NCI-H2227 treated with DMSO at 0.1 percent for 48 hours (cell line): ENCODE data around the gene CAMSAP1.

Experiments used
- DNase-seq: peaks from one replicate; lab custom pipeline; 2025; lab: John Stamatoyannopoulos, UW

CAMSAP1 gene

DNA sequence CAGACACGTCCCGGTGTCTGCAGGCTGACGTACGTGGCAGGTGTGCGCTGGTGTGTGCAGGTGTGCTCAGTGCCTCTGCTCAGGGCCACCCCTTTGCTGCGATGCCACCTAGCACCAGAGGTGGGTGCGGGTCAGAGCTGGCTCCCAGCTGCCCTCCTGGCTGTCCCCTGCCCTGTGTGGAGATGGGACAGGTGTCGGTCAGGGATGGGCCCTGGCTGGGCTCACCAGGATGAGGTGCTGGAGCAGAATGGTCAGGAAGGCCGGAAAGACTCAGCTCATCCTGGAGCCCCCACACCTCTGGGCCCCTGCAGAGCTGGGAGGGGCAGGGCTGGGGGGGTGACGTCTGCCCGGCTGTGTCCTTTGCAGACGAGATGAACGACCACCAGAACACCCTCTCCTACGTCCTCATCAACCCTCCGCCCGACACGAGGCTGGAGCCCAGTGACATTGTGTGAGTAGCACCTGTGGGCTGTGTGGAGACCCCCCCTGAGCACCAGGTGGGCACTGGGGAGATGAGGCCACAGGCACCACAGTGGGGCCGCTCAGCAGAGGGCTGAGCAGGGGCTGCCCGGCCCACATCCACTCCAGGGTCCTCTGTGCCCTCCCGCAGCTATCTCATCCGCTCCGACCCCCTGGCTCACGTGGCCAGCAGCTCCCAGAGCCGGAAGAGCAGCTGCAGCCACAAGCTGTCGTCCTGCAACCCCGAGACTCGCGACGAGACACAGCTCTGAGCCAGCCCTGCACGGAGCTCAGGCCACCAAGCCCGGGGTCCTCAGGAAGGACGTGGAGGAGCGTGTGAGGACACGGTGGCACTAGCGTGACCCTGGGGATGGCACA is 115.7 kb downstream of the CAMSAP1 start:
- no peak for DNase-seq

DNA sequence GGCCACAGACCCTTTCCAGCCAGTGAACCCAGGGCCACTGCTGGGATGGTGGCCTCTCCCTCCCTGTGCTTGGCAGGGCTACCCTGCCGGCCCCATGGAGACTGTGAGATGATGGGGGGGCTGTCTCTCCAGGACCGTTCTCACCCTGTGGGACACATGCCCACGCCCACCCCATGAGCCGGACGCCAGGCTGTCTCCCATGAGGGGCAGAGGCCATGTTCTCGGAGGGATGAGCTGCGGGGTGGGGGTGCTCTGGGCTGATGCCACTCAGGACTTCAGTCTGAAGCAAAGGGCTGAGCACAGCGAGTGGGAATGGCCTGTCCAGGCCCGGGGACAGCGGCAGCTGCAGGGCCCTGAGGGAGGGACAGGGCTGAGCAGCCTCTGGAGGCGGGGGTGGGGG is 116.5 kb downstream of the CAMSAP1 start:
- DNase-seq = no peak

DNA sequence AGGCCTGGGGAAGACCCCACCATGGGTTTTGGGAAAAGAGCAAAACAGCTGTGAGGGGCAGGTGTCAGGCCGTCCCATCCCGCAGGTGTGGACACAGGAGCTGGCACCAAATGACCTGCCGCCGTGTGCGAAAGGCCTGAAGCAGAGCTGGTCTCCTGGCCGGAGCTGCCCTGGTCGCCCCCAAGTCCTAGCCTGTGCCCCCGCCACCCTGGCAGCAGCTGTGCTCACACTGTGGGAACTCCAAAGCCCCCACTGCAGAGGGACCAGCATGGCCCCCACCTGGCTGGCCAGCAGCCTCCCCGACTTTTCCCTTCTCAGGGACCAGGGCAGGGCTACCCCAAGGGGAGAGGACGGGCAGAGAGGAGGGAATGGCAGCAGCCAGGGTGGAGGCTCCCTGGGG is 117.0 kb downstream of the CAMSAP1 start:
- DNase-seq = no peak

DNA sequence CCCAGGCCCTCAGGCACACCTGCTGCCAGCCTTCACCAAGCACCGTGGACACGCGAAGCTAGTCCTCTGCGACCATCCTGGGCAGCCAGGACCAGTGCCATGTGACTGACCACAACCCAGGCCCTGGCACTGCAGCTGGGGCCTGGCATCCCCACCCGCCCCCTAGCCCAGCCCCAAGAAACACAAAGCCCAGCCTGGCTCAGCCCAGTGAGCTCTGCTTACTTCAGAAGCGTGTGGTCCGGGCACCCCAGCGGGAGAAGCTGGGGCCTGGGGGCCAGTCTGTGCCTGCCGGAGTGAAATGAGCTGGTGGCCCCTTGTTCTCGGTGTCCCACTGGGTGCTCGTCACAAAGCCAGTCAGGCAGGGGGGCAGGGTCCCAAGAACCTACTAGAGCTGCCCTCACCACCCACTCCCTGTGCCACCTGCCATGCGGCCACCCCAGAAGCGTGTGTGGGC is 117.5 kb downstream of the CAMSAP1 start:
- DNase-seq = no peak

DNA sequence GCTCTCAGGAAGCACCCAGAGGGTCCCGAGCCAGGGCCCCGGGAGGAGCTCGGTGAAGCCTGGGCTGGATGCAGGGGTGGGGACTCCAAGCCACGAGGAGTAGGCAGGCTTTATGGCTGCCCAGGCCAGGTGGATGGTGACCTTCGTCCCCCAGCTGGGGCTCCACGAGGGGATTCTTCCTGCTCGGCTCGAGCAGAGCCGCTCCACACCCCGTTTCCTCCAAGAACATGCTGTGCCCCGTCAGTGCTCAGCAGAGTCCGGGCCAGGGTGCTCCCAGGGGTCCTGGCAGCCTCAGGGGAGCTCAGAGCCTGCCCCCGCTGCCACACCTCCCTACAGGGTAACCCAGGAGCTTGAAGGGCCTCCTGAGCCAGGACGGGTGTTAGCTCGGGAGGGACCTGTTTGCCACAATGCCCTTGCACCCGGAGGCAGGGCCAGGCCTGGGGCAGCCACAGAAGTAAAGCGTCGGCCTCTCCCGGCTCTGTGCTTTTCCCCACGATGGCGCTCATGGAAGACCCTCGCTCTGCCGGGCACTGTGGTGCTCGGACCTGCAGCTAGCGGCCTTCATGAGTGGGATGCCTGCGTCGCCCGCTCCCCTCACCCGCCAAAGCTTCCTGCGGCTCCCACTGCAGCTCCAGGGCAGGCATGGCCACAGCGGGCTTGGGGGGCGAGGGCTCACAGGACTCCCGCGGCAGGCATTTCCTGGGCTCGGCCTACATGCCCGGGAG is 118.6 kb downstream of the CAMSAP1 start:
- DNase-seq = no peak

DNA sequence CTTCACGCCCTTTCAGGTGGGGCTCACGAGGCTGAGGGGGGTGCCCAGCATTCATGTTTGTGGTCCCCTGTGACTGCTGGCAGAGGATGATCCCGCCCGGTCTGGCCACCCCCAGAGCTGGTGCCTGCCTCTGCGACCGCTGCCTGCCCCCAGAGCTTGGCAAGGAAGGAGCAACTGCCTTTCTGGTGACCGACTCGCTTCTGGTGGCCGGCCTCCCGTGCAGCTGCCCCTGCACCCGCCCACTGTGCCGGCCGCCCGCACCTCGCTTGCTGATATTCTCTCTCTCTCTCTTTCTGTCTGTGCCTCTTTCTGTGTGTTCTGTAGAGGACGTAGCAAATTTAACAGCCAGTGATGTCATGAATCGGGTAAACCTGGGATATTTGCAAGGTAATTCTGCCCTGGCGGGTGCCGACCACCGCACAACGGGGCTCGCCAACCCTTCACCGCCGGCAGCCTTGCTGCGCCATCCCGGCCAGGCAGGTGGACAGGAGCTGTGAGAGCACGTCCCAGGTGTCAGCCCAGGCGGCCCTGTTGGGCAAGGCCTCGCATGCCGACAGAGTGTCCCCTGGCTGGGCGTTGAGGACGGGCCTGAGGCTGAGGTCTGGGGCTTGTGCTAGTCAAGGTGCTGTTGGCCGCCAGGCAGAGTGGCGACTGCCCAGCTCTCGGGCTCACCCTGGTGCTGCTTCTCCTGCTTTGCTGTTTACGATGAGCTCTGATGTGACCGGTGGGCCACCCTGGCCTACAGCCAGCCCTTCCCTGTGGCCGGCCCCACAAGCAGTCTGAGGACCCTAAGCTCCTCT is 119.4 kb downstream of the CAMSAP1 start:
- DNase-seq = no peak

DNA sequence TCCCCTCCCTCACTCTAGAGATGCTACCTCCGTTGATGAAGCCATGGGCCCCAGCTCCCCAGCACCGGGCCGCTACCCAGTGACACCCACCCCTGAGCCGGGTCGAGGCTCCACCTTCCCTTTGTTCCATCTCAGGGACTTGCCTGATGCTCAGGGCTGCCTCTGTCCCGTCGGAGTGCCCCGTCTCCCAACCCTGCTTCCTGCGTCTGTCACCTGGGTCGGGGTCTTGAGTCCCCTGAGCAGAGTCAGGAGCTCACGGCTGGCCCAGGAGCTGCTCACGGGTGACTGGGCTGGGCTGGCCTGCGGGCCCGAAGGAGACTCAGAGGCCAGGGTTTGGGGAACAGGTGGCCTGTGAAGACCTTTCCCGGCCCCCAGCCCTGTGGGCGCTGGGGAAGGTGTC is 120.0 kb downstream of the CAMSAP1 start:
- no peak for DNase-seq

DNA sequence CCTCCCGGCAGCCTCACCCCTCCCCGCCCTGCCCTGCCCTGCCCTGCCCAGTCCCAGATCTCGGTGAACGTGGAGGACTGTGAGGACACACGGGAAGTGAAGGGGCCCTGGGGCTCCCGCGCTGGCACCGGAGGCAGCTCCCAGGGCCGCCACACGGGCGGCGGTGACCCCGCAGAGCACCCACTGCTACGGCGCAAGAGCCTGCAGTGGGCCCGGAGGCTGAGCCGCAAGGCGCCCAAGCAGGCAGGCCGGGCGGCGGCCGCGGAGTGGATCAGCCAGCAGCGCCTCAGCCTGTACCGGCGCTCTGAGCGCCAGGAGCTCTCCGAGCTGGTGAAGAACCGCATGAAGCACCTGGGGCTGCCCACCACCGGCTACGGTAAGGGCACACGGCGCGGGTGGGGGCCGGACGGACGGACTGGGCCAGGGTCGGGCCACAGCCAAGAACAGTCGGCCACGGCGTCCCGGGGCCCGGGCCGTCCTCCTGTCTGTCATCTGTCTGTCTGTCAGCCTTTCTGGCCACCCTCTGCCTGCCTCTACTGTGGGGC is 121.1 kb downstream of the CAMSAP1 start:
- DNase-seq = no peak

DNA sequence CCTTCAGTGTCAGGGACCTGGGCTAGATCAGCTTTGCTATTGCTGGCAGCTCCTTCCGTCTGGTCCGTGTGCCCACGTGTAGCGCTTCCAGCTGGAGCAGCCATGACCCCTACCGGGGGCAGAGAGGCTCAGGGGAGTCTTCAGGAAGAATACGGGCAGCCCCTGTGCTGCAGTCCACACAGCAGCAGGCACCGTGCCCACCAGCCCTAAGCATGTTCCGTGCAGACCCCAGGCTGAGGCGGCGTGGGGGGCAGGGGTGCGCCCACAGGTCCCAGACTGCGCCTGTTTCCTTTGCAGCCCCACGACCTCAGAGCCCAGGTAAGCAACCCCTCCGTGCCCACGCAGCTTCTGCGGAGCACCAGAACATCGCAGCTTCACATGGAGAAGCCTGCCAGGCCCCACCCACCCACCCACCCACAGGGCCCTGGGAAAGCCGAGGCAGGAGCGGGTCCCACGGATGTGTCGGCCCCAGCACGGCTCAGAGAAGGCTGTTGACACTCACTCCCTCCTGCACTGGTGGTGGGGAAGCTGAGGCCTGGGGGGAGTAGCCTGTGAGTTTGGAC is 122.3 kb downstream of the CAMSAP1 start:
- DNase-seq = no peak

DNA sequence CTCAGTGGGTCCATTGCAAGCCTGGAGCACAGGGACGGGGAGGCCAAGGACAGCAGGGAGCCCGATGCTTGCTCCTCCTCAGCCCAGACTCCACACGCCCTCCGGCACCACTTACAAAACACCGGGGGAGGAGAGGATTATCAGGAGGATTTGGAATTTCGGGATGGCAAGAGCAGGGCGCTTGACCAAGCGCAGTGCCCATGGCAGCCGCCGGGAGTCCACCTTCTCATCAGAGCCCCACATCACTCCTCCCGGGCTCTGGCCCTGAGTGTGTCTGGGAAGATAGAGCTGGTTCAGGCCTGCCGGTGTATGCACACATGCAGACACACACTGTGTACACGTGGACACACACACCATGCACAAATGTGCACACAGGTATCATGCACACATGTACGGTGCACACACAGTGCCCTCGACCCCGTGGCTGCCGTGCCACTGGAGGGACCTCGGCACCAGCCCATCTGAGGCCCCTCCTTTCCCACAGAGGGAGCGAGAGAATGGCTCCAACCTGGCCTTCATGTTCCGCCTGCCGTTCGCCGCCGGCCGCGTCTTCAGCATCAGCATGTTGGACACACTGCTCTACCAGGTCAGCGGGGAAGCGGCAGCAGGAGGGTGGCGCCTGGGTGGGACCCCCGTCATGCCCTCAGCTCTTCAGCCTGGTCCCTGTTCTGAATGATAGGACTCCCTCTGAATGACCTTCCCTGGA is 123.7 kb downstream of the CAMSAP1 start:
- DNase-seq = no peak

DNA sequence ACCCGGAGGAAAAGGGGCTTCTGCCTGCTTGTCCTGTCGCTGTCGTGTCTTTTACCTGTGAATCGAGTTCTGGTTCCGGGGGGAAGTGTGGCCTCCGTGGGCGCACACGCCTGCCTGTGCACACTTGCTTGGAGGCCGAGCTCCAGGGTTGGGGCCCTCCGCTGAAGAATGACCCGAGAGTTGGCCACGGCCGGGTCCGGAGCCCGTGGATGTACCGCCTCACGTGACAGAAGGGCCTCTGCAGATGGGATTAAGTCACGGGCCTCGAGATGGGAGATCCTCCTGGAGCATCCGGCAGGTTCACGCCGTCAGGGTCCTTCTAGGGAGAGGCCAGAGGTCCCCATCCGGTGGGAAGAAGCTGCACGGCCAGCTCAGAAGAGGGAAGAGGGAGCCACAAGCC is 124.4 kb downstream of the CAMSAP1 start:
- no peak for DNase-seq

DNA sequence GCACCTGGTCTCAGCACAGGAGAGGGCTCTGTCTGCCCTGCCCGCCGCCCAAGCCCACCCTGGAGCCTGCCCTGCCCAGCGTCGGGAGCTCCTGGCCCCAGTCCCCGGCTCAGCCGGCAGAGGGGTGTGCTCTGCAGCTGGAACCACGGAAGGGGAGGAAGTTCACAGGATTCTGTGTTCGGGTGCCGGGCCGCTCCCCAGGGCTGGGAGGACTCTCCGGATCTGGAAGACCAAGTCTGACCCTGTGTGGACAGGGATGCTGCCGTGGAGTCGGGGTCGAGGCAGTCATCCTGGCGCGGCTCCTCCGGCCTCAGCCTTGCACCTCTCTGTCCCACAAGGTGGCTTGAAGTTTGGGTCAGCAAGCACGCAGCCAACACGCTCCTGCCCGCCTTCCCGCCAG is 126.7 kb downstream of the CAMSAP1 start:
- no peak for DNase-seq

DNA sequence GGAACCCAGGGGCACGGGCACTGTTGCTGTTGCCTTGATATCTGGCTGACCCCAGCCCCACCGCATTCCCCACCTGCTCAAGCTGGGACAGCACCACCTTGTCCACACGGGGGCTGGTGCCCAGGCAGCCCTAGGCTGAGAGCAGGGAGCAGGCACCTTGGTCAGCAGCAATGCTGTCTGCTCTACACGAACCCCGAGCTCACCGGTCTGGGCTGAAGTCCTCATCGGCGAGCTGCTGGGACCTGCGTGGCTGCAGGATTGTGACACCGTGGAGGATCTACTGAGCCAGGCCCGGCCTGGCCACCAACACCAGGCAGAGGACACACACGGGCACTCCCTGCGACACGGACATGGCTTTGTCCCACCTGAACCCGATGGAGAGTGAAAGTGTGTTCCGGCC is 127.3 kb downstream of the CAMSAP1 start:
- no peak for DNase-seq

DNA sequence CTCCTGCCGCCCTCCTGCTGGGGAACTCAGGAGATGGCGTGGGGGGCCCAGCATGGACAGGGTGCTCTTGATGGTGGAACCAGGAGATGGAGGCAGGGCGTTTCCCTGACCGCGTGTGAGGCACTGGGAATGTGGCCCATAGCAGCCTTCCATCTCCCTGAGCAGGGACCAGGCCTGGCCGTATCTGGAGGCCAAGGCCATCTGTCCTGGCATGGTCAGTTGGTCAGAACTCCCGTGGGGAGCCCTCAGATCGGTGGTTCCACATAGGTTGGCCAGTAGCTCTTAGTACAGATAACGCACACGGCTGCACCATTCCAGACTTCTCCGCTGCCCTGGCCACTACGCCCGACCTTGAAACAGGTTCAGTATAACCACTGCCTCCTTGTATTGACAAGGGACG is 127.8 kb downstream of the CAMSAP1 start:
- DNase-seq = no peak

DNA sequence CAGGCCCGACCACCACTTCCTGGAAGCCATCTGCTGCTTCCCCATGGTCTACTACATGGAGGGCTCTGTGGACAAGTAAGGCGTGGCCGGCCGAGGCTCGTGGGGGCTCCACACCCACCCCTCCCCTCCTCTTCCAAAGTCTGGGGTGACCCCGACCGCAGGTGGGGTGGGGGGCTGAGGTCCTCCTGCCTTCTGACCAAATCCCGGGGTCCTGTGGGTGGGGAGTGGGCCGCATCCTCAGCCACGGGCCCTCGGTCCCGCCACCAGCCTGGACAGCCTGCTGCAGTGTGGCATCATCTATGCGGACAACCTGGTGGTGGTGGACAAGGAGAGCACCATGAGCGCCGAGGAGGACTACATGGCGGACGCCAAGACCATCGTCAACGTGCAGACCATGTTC is 128.9 kb downstream of the CAMSAP1 start:
- no peak for DNase-seq

DNA sequence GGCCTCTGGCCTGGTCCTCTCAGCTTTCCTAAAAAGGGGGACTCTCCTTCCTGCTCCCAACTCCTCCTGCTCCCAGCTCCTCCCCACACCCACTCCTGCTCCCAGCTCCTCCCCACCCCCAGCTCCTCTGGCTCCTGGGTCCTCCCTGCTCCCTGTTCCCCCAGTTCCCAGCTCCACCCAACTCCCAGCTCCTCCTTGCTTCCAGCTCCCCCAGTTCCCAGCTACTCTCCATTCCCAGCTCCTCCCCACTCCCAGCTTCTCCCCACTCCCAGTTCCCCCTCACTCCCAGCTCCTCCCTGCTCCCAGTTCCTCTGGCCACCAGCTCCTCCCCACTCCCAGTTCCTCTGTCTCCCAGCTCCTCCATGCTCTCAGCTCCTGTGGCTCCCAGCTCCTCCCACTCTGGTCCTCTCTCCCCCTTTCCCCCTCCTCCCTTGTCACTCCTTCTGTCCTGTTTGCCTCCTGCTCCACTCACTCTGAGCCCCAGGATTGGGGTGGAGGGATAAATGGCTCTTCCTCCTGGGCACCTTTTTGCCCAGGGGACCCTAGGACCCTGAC is 129.6 kb downstream of the CAMSAP1 start:
- no peak for DNase-seq

DNA sequence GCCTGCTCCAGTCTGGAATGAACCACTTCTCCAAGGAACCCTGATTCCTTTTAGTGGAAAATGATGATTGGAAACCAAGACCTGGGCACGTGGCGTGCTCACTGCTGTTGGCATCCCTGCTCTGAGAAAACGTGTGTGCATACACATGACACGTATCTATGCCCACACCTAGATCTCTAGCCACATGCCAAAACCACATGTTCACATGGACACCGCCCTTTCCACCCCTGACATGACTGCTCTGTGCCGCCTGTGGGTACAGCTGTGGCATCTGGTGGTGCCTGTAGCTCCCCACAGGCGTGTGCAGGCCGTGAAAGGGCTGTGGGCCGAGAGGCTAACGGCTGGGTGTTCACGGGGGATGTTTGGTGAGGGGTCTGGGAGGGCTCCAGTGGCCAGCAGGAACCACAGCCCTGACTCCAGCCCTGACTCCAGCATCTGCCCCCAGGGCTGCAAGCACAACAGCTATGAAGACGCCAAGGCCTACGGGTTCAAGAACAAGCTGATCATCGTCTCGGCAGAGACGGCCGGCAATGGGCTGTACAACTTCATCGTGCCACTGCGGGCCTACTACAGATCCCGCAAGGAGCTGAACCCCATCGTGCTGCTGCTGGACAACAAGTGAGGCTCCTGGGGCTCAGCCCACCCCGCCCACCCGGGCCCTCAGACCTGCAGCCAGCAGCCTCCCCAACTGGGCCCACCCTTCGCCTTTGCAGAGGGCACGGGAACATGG is 130.3 kb downstream of the CAMSAP1 start:
- DNase-seq = no peak

DNA sequence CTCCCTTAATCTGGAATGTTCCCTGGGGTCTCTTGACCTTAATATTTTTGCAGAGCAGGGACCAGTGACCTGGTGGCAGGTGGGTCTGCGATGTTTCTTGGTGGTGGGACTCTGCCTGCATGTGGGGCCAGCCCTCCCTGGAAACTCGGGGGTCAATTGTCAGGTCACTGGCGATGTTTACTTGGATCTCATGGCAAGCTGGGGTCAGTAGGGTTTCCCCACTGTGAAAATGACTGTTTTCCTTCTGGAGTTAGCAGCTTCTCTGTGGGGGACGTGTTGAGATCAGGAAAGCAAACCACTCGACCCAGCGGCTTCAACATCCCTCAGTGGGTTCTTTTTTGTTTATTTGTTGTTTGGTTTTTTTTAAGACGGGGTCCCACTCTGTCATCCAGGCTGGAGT is 131.4 kb downstream of the CAMSAP1 start:
- DNase-seq = peak; percentile 0

DNA sequence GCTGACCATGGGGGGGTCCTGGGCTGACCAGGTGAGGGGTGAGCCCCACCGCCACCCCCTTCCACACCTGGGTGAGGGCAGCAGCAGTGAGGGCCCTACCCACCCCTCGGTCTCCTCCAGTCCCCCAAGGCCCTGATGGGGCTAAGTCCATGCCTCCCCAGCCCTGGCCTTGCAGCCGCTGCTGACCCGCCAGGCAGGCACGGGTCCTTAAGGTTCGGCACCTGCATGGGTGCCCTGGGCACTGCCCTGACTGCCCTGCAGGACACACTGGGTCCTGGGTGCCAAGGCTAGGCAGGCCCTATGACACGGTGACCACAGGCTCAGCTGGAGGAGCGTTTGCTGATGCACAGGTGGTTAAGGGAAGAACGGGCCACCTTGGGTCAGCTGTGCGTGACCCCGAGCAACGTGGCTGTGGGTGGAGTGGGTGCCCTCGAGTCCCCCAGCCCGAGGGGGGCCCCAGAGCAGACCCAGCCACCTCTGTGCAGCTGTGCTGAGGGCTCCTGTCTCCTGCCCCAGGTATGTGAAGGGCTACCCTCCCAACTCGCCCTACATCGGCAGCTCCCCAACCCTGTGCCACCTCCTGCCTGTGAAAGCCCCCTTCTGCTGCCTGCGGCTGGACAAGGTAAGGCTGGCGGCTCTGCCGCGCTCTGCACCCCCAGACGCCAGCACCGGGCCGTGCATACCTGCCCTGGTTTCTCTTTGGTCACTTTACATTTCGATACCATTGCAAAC is 132.4 kb downstream of the CAMSAP1 start:
- no peak for DNase-seq
